ENCODE data around the gene IGHMBP2.
"Not testable (repeated sequence)": the region's sequence is repeated elsewhere in the genome, so short reads cannot be mapped to it uniquely, and the experiment has no call there.

IGHMBP2 gene

DNA sequence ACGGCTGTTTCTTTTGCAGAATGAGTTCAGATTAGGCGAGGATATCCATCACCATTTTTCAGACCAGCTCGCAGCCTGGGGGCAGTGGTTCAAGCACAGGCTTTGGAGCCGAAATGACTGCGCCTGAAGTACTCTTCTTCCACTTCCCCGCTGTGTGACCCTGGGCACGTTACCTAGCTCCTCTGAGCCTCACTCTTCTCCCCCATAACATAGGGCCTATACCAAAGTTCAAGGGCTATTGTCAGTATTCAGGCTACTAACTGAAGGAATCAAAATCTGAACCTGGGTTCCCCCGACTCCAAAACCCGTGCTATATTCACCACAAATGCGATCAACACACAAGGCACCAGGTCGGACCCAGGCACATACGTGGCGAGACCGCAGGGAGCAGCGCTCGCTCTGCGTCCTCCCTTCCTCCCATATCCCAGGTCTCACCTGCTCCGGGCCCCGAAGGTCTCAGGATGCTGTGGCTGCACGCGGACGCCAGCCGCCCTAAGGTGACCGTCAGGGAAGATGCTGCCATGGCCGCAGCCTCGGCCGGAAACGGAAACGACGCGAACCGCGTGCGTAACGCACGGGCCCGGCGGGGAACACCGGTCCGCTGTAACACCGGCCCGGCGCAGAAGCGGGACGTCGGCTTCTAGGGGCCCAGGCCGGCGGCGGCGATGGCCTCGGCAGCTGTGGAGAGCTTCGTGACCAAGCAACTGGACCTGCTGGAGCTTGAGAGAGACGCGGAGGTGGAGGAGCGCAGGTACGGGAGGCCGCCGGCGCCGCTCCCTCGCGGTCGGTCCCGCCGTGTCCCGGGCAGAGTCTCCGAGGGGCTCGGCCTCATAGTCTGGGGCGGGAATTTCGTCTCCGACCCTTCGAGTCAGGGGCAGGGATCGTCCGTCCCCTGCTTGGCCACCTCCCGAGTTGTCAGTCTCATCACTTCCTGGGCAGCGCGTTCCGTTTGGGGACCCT lies at the start of gene IGHMBP2, which contains the start of gene MRPL21:
TSS of gene IGHMBP2 (plus strand) at position 604 of the 960 bp plus-strand sequence. CDS start at position 666, 62 bp downstream.
TSS of gene MRPL21 (minus strand) at position 545 of the 960 bp plus-strand sequence. CDS start at position 523, 22 bp downstream.
- peak; percentile 93 for DNase-seq (ENCODE audit: low spot score)

DNA sequence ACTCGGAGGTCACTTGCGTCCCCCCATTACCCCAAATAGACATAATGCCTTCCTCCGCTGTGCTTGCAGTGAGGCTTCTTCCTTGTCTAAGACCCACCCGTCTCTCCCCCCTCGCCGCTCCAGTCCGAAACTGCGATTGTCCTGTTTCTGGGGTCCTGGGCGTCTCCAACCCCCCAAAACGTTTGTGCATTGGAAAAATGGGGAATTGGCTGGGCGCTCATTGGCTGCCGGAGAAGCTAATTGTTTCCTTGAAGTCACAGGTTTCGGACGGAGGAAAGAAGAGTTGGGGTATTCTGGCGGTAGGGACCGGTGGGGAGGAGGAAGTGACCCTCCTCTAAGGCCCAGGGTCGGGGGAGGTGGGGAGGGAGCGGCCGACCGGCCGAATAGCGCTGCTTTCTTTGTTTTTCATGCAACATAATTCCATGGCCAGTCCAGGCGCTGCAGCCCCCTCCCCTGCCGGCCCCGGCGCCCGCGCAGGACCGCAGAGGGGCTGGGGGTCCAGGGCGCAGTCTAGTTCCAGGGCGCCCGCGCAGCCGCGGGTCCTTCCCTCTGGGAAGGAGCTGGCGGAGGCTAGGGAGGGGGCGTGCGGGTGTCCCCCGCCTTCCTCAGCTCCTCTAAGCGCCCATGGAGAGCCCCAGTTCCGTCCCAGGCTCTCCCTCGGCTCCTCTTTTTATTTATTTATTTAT lies 49.3 kb upstream of the IGHMBP2 start:
- DNase-seq (ENCODE audit: low spot score) = no peak

GRCh38 chr11:68855205-68855981 lies 48.3 kb upstream of the IGHMBP2 start:
- DNase-seq (ENCODE audit: low spot score) = peak; percentile 50

DNA sequence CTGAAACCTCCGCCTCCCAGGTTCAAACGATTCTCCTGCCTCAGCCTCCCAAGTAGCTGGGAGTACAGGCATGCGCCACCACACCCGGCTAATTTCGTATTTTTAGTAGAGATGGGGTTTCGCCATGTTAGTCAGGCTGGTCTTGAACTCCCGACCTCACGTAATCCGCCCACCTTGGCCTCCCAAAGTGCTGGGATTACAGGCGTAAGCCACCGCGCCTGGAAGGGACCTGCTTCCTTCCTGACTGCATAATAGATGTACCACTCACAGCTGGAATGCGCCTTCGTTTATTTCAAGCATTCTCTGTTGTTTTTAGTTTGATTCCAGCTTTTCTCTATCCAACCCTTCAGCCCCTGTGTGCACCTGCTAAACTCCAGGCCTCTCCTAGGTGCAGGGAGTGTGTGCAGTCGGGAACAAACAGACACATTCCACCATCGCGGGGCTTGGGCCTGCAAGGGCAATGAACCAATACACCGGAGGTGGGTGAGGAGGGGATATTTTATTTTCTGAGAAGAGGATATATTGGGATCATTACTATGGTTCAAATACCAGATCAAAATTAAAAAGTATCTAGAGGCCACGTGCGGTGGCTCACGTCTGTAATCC lies 47.2 kb upstream of the IGHMBP2 start:
- not testable (repeated sequence) for DNase-seq (ENCODE audit: low spot score)

DNA sequence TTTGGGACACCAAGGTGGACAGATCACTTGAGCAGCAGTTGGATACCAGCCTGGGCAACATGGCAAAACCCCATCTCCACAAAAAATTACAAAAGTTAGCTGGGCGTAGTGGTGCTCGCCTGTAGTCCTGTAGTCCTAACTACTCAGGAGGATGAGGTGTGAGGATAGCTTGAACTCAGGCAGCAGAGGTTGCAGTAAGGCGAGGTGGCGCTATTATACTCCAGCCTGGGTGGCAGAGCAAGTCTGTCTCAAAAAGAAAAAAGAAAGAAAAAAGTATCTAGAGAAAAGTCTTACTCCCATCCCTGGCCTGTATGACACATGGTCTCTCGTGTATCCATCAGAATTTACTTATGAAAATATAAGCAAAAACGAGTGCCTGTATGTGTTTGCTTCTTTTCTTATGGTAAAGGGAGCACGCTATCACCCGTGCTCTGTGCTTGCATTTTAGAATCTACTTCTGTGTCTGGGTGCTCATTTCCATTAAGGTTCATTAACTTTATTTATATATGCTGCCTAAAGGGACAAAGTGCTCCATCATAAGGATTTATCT lies 46.6 kb upstream of the IGHMBP2 start:
- DNase-seq (ENCODE audit: low spot score) = no peak

GRCh38 chr11:68859123-68859522 lies 44.6 kb upstream of the IGHMBP2 start:
- no peak for DNase-seq (ENCODE audit: low spot score)

DNA sequence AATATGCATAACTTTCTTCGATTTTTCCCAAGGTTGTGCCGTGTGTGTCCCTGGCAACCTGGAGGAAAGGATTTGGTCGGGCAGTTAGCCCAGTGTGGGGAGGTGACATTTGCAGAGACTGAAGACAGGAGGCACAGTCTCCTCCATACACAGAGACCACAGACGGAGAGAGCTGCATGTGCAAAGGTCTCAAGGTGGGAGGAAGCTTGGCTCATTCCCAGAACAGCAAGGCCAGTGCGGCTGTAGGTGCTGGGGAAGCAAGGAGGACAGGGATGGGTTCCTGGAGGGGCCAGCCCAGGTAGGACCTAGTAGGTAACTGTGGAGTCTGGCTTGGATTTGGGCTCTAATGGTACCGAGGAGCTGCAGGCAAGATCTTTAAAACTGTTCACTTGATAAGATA lies 41.3 kb upstream of the IGHMBP2 start:
- no peak for DNase-seq (ENCODE audit: low spot score)

- no peak for DNase-seq (ENCODE audit: low spot score)
These were observed 40.0 kb upstream of the IGHMBP2 start for GRCh38 chr11:68863553-68864265.

DNA sequence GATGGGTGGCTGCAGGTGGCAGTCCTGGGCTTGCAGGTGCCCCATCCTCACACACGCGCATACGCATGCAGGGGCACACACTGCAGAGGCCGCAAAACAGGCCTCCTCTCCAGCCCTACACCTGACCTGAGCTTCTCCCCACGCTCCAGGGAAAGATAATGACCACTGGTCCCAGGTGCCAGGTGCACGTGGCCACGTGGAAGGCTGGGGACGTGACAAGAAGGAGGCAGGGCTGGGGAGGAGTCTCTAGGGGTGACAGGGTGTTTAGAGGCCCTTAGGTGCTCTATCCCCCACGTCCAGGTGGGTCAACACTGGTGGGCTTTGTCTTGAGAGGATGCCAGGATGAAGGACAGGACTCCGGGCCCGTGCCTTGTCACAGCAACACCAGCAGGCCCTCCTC lies 38.5 kb upstream of the IGHMBP2 start:
- no peak for DNase-seq (ENCODE audit: low spot score)

- no peak for DNase-seq (ENCODE audit: low spot score)
These were observed 36.6 kb upstream of the IGHMBP2 start for GRCh38 chr11:68867066-68867465.

GRCh38 chr11:68868221-68868835 lies 35.4 kb upstream of the IGHMBP2 start:
- no peak for DNase-seq (ENCODE audit: low spot score)

DNA sequence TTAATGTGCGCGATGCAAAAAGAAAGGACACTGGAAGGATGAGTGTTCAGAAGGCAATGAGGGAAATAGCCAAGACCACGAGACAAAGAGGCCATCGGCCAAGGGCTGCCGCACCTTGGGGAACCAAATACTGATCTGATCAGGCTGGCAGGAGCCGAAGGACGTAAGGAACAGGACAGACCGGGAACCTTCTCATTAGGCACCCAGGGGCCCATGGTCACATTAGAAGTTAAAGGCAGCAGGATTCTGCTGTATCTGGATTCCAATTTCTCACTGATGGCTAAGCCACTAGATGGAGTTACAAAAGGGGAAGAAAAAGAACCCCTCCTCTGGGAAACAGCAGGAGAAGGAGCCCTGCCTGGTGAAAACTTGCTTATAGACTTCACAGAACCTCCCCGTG lies 33.2 kb upstream of the IGHMBP2 start:
- no peak for DNase-seq (ENCODE audit: low spot score)

DNA sequence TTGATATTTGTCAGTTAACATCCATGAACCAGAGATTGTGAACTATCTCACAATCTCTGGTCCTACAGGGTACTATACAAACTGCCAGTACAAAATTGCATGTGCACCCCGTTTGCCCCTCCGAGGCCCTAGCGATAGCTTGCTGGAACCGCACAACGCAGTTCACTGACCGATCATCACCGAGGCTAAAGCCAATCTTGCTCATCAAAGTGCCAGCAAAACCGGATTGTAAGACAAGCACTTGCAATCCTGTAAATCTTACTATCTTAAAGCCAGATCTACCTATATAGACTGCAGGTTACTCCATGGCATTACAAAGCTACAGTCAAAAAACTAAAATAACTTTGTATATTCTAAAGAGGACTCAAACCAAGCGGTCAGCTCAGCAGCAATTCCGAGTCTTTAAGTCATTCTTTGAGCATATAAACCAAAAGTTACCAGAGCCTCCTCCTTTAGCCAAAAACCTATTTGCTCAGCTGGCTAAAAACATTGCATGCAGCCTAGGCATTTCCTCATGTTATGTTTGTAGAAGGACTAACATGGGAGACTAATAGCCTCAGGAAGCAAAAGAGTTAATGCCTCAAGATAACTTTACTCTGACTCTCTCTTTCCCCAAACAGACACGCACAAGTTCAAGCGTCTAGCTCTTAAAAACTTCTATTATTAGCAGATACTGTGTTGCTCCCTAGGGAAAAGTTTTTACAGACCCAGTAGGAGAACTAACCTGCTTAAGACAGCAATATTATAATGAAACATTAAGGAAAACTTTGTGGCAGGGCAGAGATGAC lies 31.3 kb upstream of the IGHMBP2 start:
- DNase-seq (ENCODE audit: low spot score) = no peak

- no peak for DNase-seq (ENCODE audit: low spot score)
These were observed 25.7 kb upstream of the IGHMBP2 start for GRCh38 chr11:68878022-68878421.

- DNase-seq (ENCODE audit: low spot score) = no peak
These were observed 22.8 kb upstream of the IGHMBP2 start for GRCh38 chr11:68880851-68881250.

DNA sequence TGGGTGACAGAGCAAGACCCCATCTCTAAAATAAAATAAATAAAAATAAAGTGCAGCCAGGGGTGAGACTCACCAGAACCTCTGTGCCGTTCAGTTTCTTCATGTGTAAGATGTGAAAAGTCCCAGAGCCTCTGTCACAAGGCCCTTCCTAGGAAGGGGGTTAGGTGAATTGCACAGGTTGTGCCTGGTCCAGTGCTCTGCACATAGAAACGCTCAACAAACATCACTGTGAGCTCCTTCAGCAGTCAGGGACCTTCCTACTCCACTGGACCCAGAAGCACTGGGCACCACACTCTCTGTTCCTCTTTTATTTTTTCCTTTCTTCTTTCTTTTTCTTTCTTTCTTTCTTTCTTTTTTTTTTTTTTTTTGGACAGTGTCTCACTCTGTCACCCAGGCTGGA lies 22.4 kb upstream of the IGHMBP2 start:
- DNase-seq (ENCODE audit: low spot score) = no peak

DNA sequence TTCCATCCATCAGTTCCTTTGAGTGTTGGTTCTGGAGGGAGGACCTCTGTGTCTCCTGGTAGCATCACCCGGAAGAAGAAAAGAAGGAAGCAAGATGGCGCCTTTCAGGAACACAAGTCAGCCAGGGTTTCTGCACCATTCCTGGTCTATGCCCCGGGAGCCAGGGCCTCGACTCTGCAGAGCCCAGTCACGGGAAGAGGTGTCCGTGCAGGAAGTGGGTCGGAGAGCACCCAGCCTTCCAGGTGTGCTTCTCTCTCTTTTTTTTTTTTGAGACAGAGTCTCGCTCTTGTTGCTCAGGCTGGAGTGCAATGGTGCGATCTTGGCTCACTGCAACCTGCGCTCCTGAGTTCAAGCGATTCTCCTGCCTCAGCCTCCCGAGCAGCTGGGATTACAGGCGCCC lies 21.3 kb upstream of the IGHMBP2 start:
- no peak for DNase-seq (ENCODE audit: low spot score)

DNA sequence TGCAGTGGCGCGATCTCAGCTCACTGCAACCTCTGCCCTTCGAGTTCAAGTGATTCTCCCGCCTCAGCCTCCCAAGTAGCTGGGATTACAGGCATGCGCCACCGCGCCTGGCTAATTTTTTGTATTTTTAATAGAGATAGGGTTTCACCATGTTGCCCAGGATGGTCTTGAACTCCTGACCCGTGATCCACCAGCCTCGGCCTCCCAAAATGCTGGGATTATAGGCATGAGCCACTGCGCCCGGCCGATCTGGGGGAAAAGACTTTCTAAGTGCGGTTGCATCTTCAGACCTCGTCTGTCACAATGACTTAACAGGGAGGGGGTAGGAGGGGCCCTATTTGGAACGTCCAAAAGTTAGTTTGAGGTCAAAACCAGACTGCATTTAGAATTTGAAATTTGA lies 18.9 kb upstream of the IGHMBP2 start:
- not testable (repeated sequence) for DNase-seq (ENCODE audit: low spot score)

GRCh38 chr11:68889948-68890446 lies 13.7 kb upstream of the IGHMBP2 start:
- DNase-seq (ENCODE audit: low spot score) = peak; percentile 93
